Dermis lymphatic vessel endothelial cell (primary cell): ENCODE results near the gene SDR39U1. TPM values are rescaled to one million over a fixed set of nuclear protein-coding genes. Genes with fewer than 3 reads are reported as not detected.

Experiments used
- total RNA-seq: library from RNA; depleted of rRNA; stranded (reverse); fragments of >200 nt; gene quantifications from 2 replicates; pipeline ENCODE4 v1.2.1, GENCODE V29; 2014

SDR39U1 gene
- 7.4 TPM in 2 replicates for total RNA-seq

DNA sequence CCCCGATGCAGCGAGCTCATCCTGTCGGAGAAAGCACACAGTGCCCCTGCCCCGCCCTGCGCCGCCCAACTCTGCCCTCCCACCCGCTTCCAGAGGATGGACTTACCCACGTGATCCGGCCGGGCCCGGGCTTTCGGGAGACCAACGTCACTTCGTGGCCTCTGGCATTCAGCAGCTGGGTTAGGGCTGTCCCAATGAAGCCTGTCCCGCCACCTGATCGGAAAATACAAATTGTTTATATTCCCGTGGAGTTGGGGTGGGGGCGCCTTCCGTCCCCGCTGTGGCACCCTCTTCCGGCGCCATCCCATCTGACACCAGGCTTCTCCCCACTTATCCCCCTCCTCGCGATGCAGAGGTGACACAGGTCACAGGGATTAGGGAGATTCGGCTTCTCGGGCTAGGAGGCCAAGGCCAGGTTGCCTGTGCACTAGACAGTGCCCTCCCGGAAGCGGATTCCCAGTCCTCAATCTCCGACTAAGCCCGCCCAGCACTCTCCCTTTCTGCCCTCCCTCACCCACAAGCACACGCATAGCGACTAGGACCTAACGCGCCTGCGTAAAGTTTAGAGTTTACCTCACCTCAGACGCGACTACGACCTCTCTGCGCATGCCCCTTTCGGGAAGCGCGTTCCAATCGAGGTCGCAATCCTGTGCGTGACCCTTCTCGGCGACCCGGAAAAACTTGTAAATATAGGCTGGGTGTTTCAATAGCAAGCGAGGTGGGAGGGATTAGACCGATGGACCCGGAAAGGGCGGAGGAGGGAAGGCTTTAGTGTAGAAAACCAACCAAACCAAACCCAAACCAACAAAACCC is at the start of gene SDR39U1:
Gene SDR39U1, minus strand, starts transcription at position 537 of the 813 bp plus-strand sequence. Its CDS starts 7 bp downstream, at position 530.

GRCh38 chr14:24429395-24430142 is 13.0 kb downstream of the SDR39U1 start, which contains the start of the genes CBLN3 and KHNYN:
Gene CBLN3, minus strand, starts transcription at chr14:24429668. Its CDS starts 614 bp downstream, at chr14:24429054.
Gene KHNYN, plus strand, starts transcription at chr14:24429954. Its CDS starts 777 bp downstream, at chr14:24430731.

DNA sequence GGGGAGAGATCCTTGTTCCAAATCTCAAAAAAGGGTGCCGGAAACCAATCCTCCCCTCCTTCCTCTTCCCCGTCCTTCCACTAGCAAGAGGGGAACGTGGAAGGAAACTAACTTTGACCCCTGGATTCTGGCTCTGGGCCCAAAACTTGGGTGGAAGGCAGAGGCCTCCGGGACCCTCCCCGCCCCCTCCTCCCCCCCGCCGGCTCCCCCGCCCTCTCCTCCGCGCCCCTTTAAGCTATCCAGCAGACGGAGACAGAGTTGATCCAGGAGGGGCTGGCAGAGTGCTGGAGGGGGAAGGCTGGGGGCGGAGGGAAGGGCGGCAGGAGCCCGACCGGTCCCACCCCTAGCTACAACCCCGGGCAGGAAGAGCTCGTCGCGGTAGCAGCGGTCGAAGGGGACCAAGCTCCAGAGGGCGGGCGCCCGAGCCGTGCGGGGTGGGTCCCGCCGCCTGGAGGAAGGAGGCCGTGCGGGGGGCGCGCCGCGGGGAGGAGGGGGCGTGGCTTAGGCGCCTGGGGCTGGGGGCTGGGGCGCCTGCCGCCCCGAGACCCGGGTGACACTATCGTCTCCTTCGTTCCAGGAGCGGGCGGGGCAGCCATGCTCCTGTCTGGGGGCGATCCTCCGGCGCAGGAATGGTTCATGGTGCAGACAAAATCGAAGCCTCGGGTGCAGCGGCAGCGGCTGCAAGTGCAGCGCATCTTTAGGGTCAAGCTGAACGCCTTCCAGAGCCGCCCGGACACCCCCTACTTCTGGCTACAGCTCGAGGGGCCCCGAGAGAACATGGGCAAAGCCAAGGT is 43.7 kb downstream of the SDR39U1 start, which contains the start of gene NYNRIN:
Gene NYNRIN, plus strand, starts transcription at position 351 of the 794 bp plus-strand sequence. Its CDS starts 244 bp downstream, at position 595.

Other genes with a start within 250 kb of the SDR39U1 start
- 39.6 and 58.0 TPM in 2 replicates for gene TM9SF1, start 247.3 kb downstream of the SDR39U1 start, total RNA-seq
- gene TSSK4, start 237.1 kb downstream of the SDR39U1 start, total RNA-seq = not detected in 2 replicates
- 23.7 and 27.1 TPM in 2 replicates for gene CHMP4A, start 229.3 kb downstream of the SDR39U1 start, total RNA-seq
- gene MDP1, start 226.7 kb downstream of the SDR39U1 start, total RNA-seq = 11.3 and 13.1 TPM in 2 replicates
- 186 and 243 TPM in 2 replicates for gene NEDD8, start 210.4 kb downstream of the SDR39U1 start, total RNA-seq
- 80.6 and 106 TPM in 2 replicates for gene GMPR2, start 209.8 kb downstream of the SDR39U1 start, total RNA-seq
- gene TINF2, start 200.2 kb downstream of the SDR39U1 start, total RNA-seq = 45.1 and 70.4 TPM in 2 replicates
- gene TGM1, start 179.6 kb downstream of the SDR39U1 start, total RNA-seq = 0.09 and 0.22 TPM in 2 replicates
- 10.7 and 12.2 TPM in 2 replicates for gene RABGGTA, start 171.2 kb downstream of the SDR39U1 start, total RNA-seq
- 5.8 and 16.0 TPM in 2 replicates for gene DHRS1, start 143.0 kb downstream of the SDR39U1 start, total RNA-seq
- gene NOP9, start 142.9 kb downstream of the SDR39U1 start, total RNA-seq = 20.8 and 21.0 TPM in 2 replicates
- gene CIDEB, start 134.8 kb downstream of the SDR39U1 start, total RNA-seq = 1.2 TPM in 2 replicates
- gene LTB4R2, start 132.6 kb downstream of the SDR39U1 start, total RNA-seq = 2.3 and 3.1 TPM in 2 replicates
- 1.6 and 1.7 TPM in 2 replicates for gene LTB4R, start 131.3 kb downstream of the SDR39U1 start, total RNA-seq
- 51.0 and 57.6 TPM in 2 replicates for gene ADCY4, start 107.7 kb downstream of the SDR39U1 start, total RNA-seq
- 2.1 and 2.2 TPM in 2 replicates for gene RIPK3, start 102.8 kb downstream of the SDR39U1 start, total RNA-seq
- gene NFATC4, start 74.6 kb downstream of the SDR39U1 start, total RNA-seq = 0.34 and 0.65 TPM in 2 replicates
- 3.1 and 3.9 TPM in 2 replicates for gene NYNRIN, start 43.8 kb downstream of the SDR39U1 start, total RNA-seq
- gene CBLN3, start 13.1 kb downstream of the SDR39U1 start, total RNA-seq = 0.26 and 0.33 TPM in 2 replicates
- 43.3 and 49.2 TPM in 2 replicates for gene KHNYN, start 12.8 kb downstream of the SDR39U1 start, total RNA-seq
- gene CMA1, start 65.5 kb upstream of the SDR39U1 start, total RNA-seq = not detected in 2 replicates
- gene CTSG, start 133.5 kb upstream of the SDR39U1 start, total RNA-seq = not detected in 2 replicates
- gene GZMH, start 166.9 kb upstream of the SDR39U1 start, total RNA-seq = not detected in 2 replicates
- gene GZMB, start 191.4 kb upstream of the SDR39U1 start, total RNA-seq = not detected in 2 replicates